ENCODE data around the gene SLC10A7. TPM values are rescaled to one million over a fixed set of nuclear protein-coding genes. Genes with fewer than 3 reads are reported as not detected.

The SLC10A7 gene
- total and polyA plus RNA-seq, 12 donors = 1.7 to 27.5 (median 13.0) TPM

GRCh38 chr4:146265950-146266490 is 255.7 kb downstream of the SLC10A7 start:
- H3K36me3 ChIP-seq (replicated peaks in 1 of 2) = no peaks in the 10 kb centered on the region
- no peaks in the 10 kb centered on the region for H3K9me3 ChIP-seq (replicated peaks in 1 of 3)
- TF ChIP-seq, protein P1, sequence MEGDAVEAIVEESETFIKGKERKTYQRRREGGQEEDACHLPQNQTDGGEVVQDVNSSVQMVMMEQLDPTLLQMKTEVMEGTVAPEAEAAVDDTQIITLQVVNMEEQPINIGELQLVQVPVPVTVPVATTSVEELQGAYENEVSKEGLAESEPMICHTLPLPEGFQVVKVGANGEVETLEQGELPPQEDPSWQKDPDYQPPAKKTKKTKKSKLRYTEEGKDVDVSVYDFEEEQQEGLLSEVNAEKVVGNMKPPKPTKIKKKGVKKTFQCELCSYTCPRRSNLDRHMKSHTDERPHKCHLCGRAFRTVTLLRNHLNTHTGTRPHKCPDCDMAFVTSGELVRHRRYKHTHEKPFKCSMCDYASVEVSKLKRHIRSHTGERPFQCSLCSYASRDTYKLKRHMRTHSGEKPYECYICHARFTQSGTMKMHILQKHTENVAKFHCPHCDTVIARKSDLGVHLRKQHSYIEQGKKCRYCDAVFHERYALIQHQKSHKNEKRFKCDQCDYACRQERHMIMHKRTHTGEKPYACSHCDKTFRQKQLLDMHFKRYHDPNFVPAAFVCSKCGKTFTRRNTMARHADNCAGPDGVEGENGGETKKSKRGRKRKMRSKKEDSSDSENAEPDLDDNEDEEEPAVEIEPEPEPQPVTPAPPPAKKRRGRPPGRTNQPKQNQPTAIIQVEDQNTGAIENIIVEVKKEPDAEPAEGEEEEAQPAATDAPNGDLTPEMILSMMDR (IDR thresholded peaks at IDR 0.05) = no peak
- H3K4me3 ChIP-seq = no peak overlapping the region
- DNase-seq = no peak
- H3K27ac ChIP-seq = no peak overlapping the region
- WGBS, 4 donors = 96 to 98% (median 97%) methylated on average over 2 of the region's 2 CpGs
- no peaks in the 10 kb centered on the region for H3K27me3 ChIP-seq
- intact Hi-C loops (cut with DNase I) = no loop called here
- H3K4me1 ChIP-seq (replicated peaks in 1 of 2) = no peaks in the 10 kb centered on the region

DNA sequence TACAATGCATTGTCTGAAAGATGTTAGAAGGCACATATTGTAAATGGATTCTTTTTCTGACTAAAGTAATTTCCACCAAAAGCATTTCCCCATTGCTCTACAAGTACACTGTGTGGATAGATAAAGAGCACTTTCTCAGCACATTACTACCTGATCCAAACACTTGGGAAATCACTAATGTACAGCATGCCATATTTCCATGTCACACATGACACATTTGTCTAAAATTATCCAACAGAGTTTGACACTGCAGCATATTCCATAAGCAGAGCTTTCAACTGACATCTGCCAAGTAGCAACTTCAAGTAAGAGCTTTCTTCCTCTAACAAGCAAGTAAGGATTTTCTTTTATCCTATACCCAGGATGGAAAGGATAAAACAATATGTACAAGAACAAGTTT is 257.9 kb downstream of the SLC10A7 start:
- intact Hi-C loops (cut with DNase I) = no loop called here
- no peak for TF ChIP-seq POLR2A (IDR thresholded peaks at IDR 0.05)
- TF ChIP-seq, protein P1 (IDR thresholded peaks at IDR 0.05) = no peak
- Histone ChIP-seq H3K4me1 (replicated peaks in 1 of 2) (no peaks in the 10 kb centered on the region), H3K4me3 (no peak overlapping the region), H3K9me3 (replicated peaks in 1 of 3) (no peaks in the 10 kb centered on the region), H3K27ac (no peak overlapping the region), H3K36me3 (replicated peaks in 1 of 2) (no peaks in the 10 kb centered on the region), H3K27me3 (no peaks in the 10 kb centered on the region)
- DNase-seq = no peak

GRCh38 chr4:146261041-146261440 is 260.7 kb downstream of the SLC10A7 start:
- 83 to 100% (median 96%) methylated on average over 2 of the region's 2 CpGs for WGBS, 4 donors
- H3K36me3 ChIP-seq (replicated peaks in 1 of 2) = no peaks in the 10 kb centered on the region
- no peaks in the 10 kb centered on the region for H3K4me1 ChIP-seq (replicated peaks in 1 of 2)
- H3K9me3 ChIP-seq (replicated peaks in 1 of 3) = no peaks in the 10 kb centered on the region
- H3K27ac ChIP-seq = no peak overlapping the region
- H3K27me3 ChIP-seq = no peaks in the 10 kb centered on the region
- no peak for DNase-seq
- TF ChIP-seq POLR2A (IDR thresholded peaks at IDR 0.05) = no peak
- TF ChIP-seq, protein P1 (IDR thresholded peaks at IDR 0.05) = no peak
- no peak overlapping the region for H3K4me3 ChIP-seq
- intact Hi-C loops (cut with DNase I) = no loop called here

DNA sequence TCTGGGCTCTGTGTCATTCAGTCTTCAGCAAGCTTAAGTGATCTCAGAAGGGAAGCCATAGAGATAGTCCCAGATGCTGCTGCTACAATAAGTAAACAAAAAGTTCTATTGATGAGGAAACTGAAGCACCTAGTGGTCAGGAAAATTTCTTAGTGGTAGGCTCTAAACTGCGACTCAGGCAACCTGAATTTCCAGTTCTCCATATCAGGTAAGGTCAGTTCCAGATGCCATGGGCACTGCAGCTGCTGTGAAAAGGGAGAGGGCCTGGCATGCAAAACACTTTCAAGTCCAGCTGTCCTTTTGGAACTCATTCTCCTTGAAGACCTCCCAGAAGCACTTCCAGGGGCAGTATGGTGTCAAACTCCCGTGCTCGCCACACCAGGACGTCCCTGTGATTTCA is 261.2 kb downstream of the SLC10A7 start:
- 96 to 100% (median 99%) methylated on average over 4 of the region's 4 CpGs for WGBS, 4 donors
- DNase-seq = no peak
- Histone ChIP-seq H3K27me3 (no peaks in the 10 kb centered on the region), H3K4me3 (no peak overlapping the region), H3K27ac (no peak overlapping the region), H3K4me1 (replicated peaks in 1 of 2) (no peaks in the 10 kb centered on the region), H3K9me3 (replicated peaks in 1 of 3) (no peaks in the 10 kb centered on the region), H3K36me3 (replicated peaks in 1 of 2) (no peaks in the 10 kb centered on the region)
- intact Hi-C loops (cut with DNase I) = no loop called here
- no peak for TF ChIP-seq POLR2A (IDR thresholded peaks at IDR 0.05)
- TF ChIP-seq, protein P1 (IDR thresholded peaks at IDR 0.05) = no peak

Measured in adrenal gland (tissue), 12 donors.